Gastrocnemius medialis (tissue), 4 donors: ENCODE results near the gene HK1.
A peak's percentile ranks its signal among the peaks of the same experiment; 100 is the strongest.

Experiments
- POLR2A ChIP-seq, 2 donors: fragments of 450-650 bp; IDR thresholded peaks; one replicate each; pipeline ENCODE4 v1.6.1; 2017; ENCODE audit warnings: antibody characterized with exemption in 2 of 2, mild to moderate bottlenecking in 2 of 2, moderate library complexity in 2 of 2
- TF ChIP-seq, protein P1 (sequence below), 5 experiments: fragments of 450-650 bp in 3 of 5; fragments of 200-600 bp in 2 of 5; sonication (generic) in 2 of 5; IDR thresholded peaks in 4 of 5; conservative IDR thresholded peaks in 1 of 5; 1 replicate in 4 of 5; 2 replicates in 1 of 5; pipeline ENCODE4 v1.5.1; 2016 to 2019; ENCODE audit warnings: antibody characterized with exemption in 5 of 5, mild to moderate bottlenecking in 3 of 5, moderate library complexity in 3 of 5

DNA sequence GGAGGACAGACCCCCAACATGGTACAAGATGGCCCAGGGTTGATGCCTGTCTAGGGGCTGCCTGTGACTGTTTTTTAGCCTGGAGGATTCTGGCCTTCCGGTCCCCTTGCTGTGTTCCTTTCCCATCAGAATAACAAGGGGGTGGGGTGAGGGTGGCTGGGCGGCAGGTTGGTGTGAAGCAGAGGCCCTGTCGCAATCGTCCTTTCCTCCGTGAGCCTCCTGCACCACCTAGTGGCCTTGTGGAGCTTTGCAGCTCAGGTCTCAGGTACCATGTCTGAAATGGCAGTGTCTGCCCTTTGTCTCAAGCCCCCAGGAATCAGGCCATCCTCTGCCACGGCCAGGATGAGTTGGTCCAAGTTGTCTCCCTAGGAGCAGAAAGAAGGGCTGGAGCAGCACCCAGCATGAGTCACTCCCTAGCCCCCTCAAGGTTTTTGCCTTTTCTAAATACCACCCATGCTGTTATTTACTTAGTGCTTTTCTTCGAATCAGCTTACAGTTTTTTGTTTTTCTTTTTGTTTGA, 114.2 kb downstream of the HK1 start:
- TF ChIP-seq, protein P1, sequence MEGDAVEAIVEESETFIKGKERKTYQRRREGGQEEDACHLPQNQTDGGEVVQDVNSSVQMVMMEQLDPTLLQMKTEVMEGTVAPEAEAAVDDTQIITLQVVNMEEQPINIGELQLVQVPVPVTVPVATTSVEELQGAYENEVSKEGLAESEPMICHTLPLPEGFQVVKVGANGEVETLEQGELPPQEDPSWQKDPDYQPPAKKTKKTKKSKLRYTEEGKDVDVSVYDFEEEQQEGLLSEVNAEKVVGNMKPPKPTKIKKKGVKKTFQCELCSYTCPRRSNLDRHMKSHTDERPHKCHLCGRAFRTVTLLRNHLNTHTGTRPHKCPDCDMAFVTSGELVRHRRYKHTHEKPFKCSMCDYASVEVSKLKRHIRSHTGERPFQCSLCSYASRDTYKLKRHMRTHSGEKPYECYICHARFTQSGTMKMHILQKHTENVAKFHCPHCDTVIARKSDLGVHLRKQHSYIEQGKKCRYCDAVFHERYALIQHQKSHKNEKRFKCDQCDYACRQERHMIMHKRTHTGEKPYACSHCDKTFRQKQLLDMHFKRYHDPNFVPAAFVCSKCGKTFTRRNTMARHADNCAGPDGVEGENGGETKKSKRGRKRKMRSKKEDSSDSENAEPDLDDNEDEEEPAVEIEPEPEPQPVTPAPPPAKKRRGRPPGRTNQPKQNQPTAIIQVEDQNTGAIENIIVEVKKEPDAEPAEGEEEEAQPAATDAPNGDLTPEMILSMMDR (IDR thresholded peaks at IDR 0.05 in 4 of 5, conservative IDR thresholded peaks at IDR 0.05 in 1 of 5), result peak; percentile 97 to 99 (median 98)
- TF ChIP-seq POLR2A (IDR thresholded peaks at IDR 0.05), result no peak
